GM12878 (cell line): Measurements from ENCODE around the gene SCN4A. TPM values are rescaled to one million over a fixed set of nuclear protein-coding genes. Genes with fewer than 3 reads are reported as not detected.

Source experiments
- ATAC-seq: fragments of 200-7000 bp; cut with Tn5 transposase; 3 replicates; pipeline ENCODE4 v1.9.1; 2020; ENCODE audit warnings: mild to moderate bottlenecking, moderate library complexity
- BruUV-seq: library from RNA; stranded (reverse); fragments of 400-500 nt; replicated peaks from 2 replicates; lab custom pipeline; 2021; lab: Mats Ljungman, UMichigan
- CTCF ChIA-PET: fragments of 300-600 bp; sonication (Branson Sonifier 250); formaldehyde crosslinking; extraction: SDS; loops from one replicate; lab custom pipeline; 2021; ENCODE audit warnings: inconsistent platforms; lab: Yijun Ruan, JAX
- POLR2A ChIA-PET: fragments of 350-600 bp; formaldehyde crosslinking; extraction: SDS; loops from one replicate; lab custom pipeline; 2021; ENCODE audit warnings: inconsistent platforms; lab: Charles Lee
- RAD21 ChIA-PET: fragments of 300-600 bp; sonication (Branson Sonifier 250); formaldehyde crosslinking; loops from one replicate; lab custom pipeline; 2023; ENCODE audit warnings: antibody characterized with exemption; ENCODE audit not compliant: unreplicated experiment; lab: Charles Lee
- SMC1A ChIA-PET: fragments of 300-600 bp; sonication (Branson Sonifier 250); formaldehyde crosslinking; loops from one replicate; lab custom pipeline; 2023; ENCODE audit not compliant: unreplicated experiment, uncharacterized antibody; lab: Charles Lee
- DNase-seq: peaks from one replicate; pipeline ENCODE4 v3.0.0-alpha.2; 2011; ENCODE audit warnings: low read depth, low spot score
- FAIRE-seq: peaks from 3 replicates; lab custom pipeline; 2011; peaks lifted over from hg19 to GRCh38; lab: Jason Lieb, UNC
- H2AFZ ChIP-seq: 2 replicates; pipeline ENCODE4 v1.6.0; 2011; ENCODE audit warnings: low read depth, low read length, control low read depth; ENCODE audit not compliant: control insufficient read depth
- H3K27ac ChIP-seq: 2 replicates; pipeline ENCODE4 v1.5.1; 2011; ENCODE audit warnings: control low read depth; ENCODE audit not compliant: control insufficient read depth, insufficient read depth
- H3K27me3 ChIP-seq, 2 experiments: replicated peaks in 1 of 2; 2 replicates each; pipeline versions ENCODE4 v1.6.0 to v1.6.1; 2011; ENCODE audit warnings: low read length in 1 of 2; ENCODE audit not compliant: control insufficient read depth in 2 of 2, insufficient read depth in 2 of 2
- H3K36me3 ChIP-seq, 2 experiments: 2 replicates each; pipeline ENCODE4 v1.5.1; 2011; ENCODE audit warnings: low read length in 1 of 2; ENCODE audit not compliant: control insufficient read depth in 2 of 2, insufficient read depth in 2 of 2
- H3K4me1 ChIP-seq: 2 replicates; pipeline ENCODE4 v1.6.1; 2011; ENCODE audit warnings: mild to moderate bottlenecking, low read length, moderate library complexity, mixed read lengths; ENCODE audit not compliant: control insufficient read depth, insufficient read depth
- H3K4me2 ChIP-seq: 2 replicates; pipeline ENCODE4 v1.6.0; 2011; ENCODE audit warnings: control low read depth; ENCODE audit not compliant: control insufficient read depth, insufficient read depth
- H3K4me3 ChIP-seq: fragments of 200-600 bp; sonication (generic); 2 replicates; pipeline ENCODE4 v1.5.1; 2016
- H3K79me2 ChIP-seq: 2 replicates; pipeline ENCODE4 v1.6.0; 2011; ENCODE audit warnings: low read length; ENCODE audit not compliant: control insufficient read depth, insufficient read depth
- H3K9ac ChIP-seq: 2 replicates; pipeline ENCODE4 v1.8.0; 2011; ENCODE audit warnings: low read length, control low read depth, mixed read lengths; ENCODE audit not compliant: control insufficient read depth, insufficient read depth
- H3K9me3 ChIP-seq: replicated peaks from 3 replicates; pipeline ENCODE4 v1.5.1; 2011; ENCODE audit warnings: mild to moderate bottlenecking, low read length; ENCODE audit not compliant: control insufficient read depth, insufficient read depth
- H4K20me1 ChIP-seq: 2 replicates; pipeline ENCODE4 v1.6.0; 2011; ENCODE audit not compliant: control insufficient read depth, insufficient read depth
- HDAC2 ChIP-seq: fragments of 200-600 bp; sonication (generic); IDR thresholded peaks from 2 replicates; pipeline ENCODE4 v1.6.1; 2017
- KDM1A ChIP-seq: fragments of 200-600 bp; sonication (generic); IDR thresholded peaks from 2 replicates; pipeline ENCODE4 v1.6.1; 2016; ENCODE audit warnings: borderline replicate concordance
- PAX5 ChIP-seq: IDR thresholded peaks from 2 replicates; pipeline ENCODE4 v1.6.1; 2011; ENCODE audit warnings: low read depth, low read length, borderline replicate concordance
- POLR2AphosphoS5 ChIP-seq: IDR thresholded peaks from 2 replicates; pipeline ENCODE4 v1.6.1; 2011; ENCODE audit warnings: mild to moderate bottlenecking, low read length, inconsistent platforms
- RBBP5 ChIP-seq: fragments of 200-600 bp; sonication (generic); conservative IDR thresholded peaks from 2 replicates; pipeline ENCODE4 v1.6.1; 2016
- YY1 ChIP-seq: IDR thresholded peaks from 2 replicates; pipeline ENCODE4 v1.6.1; 2011; ENCODE audit warnings: low read depth, mild to moderate bottlenecking, low read length
- ZNF274 ChIP-seq: IDR thresholded peaks from one replicate; pipeline ENCODE4 v1.8.0; 2011; ENCODE audit not compliant: insufficient read length, insufficient read depth
- WGBS: methylation state at CpG from one replicate; pipeline ENCODE4 v1.1.6; 2016; ENCODE audit warnings: low lambda C conversion rate; ENCODE audit not compliant: insufficient replicate concordance, insufficient coverage; ENCODE audit errors: missing lambda C conversion rate; 5-methylcytosine and 5-hydroxymethylcytosine counted together
- in situ Hi-C: fragments of 300-500 bp; cut with MboI; formaldehyde crosslinking; loops from 9 replicates; pipeline ENCODE4 v1.14.3; 2018; ENCODE audit warnings: mixed read lengths
- intact Hi-C: fragments of 100-400 bp; cut with micrococcal nuclease; formaldehyde crosslinking; loops from one replicate; pipeline ENCODE4 v1.14.2; 2022; ENCODE audit not compliant: unreplicated experiment
- polyA plus RNA-seq, 11 experiments: library from polyadenylated mRNA; depleted of rRNA in 4 of 11; unstranded in 6 of 11; stranded (reverse) in 5 of 11; fragments of >200 nt; fragmentation: Nextera tagmentation in 4 of 11; fragmentation: Illumina TruSeq in 1 of 11; extraction: Ambion mirVana in 4 of 11; extraction: Trizol in 1 of 11; gene quantifications; 1 replicate in 1 of 11; 2 replicates in 10 of 11; pipeline versions ENCODE4 v1.2.1 to v1.2.3, GENCODE V29; 2011 to 2016; ENCODE audit warnings: inconsistent platforms in 2 of 11, missing spikeins in 2 of 11, low read depth in 1 of 11
- total RNA-seq, 4 experiments: library from RNA; depleted of rRNA in 3 of 4; stranded (reverse); fragments of >200 nt in 3 of 4; fragmentation: Illumina TruSeq in 1 of 4; extraction: Trizol in 1 of 4; gene quantifications; 2 replicates each; pipeline versions ENCODE4 v1.2.1 to v1.2.3, GENCODE V29; 2013 to 2021

The SCN4A gene
- total and polyA plus RNA-seq, 10 of the 15 experiments (the other 5 are each of a cell fraction or from before 2014, with no cell fraction given), result under 0.01 to 0.15 (median 0.07) TPM; not detected in 4

DNA sequence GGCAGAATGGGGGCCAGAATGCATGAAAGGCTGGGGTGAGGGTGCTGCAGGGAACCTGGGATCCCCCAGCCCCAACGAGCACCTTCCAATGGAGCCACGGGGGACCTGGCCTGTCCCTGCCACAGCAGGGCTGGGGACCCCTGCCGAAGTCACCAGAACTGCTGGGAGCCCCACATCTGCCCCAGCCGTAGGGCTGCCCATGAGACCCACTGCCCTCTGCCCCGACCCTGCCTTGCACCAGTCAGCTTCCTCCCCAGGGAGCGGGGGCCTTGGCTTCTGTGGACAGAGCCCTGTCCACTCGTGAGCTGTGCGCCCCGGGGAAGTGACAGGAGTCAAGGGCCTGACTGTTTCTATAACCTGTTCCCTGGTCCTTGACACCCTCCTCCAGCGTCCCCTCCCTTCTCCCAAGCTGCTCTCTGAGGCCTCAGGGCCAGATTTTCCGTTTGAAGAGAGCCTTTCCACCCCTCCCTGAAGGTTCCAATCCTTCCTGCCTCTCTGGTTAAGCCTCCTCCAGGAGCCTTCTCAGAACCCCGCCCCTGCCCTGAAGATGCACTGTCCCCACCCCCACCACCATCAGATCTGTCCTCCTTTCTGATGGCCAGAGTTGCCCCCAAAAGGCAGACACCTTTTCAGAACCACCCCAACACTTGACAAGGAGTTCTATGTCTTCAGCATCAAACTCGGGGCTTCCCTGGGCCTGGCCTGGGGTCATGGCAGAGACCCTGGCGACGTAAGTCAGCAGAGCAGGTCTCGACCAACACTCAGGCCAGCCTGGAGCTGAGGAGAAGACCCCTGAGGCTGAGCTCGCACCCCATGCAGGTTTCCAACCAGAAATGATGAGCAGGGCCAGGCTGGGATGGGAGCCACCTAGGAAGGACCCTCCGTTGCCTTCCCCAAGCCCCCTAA is 14.8 kb upstream of the SCN4A start:
- Histone ChIP-seq H3K4me2 (no peak overlapping the region), H3K27me3 (no peaks in the 10 kb centered on the region; a peak in 3 of 4 replicates), H3K36me3 (no peaks in the 10 kb centered on the region), H4K20me1 (no peaks in the 10 kb centered on the region), H3K9me3 (no peaks in the 10 kb centered on the region; the same call in 2 of the 3 replicates), H3K27ac (no peak overlapping the region), H3K4me1 (no peaks in the 10 kb centered on the region), H3K9ac (no peak overlapping the region), H2AFZ (no peak overlapping the region), H3K4me3 (no peak overlapping the region), H3K79me2 (no peaks in the 10 kb centered on the region)
- ChIA-PET CTCF (interaction anchor here (1.4 to 4.4 kb wide), 4 partner anchors 38 to 68 kb away, joined by 3 to 28 read pairs (median 6); partner anchors contain the start of gene GH1), RAD21 (interaction anchor here (1.0 to 1.4 kb wide), 3 partner anchors 33 to 76 kb away, joined by 3 to 4 read pairs (median 4); partner anchors contain the start of gene CSHL1), SMC1A (interaction anchor here (0.6 to 2.0 kb wide), 6 partner anchors 18 to 77 kb away, joined by 3 to 7 read pairs (median 4); partner anchors contain the start of gene CSHL1), POLR2A (interaction anchor here (0.6 kb wide), 1 partner anchor 68 kb away, joined by 3 read pairs; no protein-coding TSS in a partner anchor)
- in situ Hi-C loops, result no loop called here
- intact Hi-C loops, result no loop called here
- TF ChIP-seq PAX5, result no peak
- no peak for TF ChIP-seq ZNF274
- TF ChIP-seq RBBP5, result no peak
- TF ChIP-seq HDAC2, result no peak
- no peak for TF ChIP-seq YY1
- no peak for TF ChIP-seq KDM1A
- TF ChIP-seq POLR2AphosphoS5, result no peak
- BruUV-seq, result no TSS peak
- no peak for DNase-seq
- FAIRE-seq, result no peak
- WGBS, result 27% methylated on average over 17 of the region's 18 CpGs
- no peak for ATAC-seq
